Central memory CD4-positive, alpha-beta T cell (primary cell): Measurements from ENCODE around the gene SCAPER.
"Not testable (repeated sequence)": the region's sequence is repeated elsewhere in the genome, so short reads cannot be mapped to it uniquely, and the experiment has no call there.

ENCODE experiments used
- DNase-seq: peaks from one replicate; pipeline ENCODE4 v3.0.0; 2022

SCAPER gene

DNA sequence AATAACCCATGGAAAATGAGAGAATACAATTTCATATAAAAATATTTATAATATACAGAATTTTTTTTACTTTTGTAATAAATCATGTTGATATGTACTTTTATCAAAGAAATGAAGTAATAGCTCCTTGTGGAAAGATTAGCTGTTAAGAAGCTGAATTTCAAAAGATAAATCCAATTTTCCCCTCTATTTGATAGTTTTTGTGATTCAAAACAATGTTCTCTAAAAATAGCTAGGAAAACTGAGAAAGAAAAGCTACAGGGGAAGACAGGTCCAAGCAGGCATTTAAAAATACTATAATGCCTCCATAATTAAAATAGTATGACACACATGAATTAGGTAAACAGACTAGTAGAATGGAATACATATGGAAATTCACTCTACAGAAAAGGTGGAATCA is 44.9 kb downstream of the SCAPER start:
- no peak for DNase-seq

DNA sequence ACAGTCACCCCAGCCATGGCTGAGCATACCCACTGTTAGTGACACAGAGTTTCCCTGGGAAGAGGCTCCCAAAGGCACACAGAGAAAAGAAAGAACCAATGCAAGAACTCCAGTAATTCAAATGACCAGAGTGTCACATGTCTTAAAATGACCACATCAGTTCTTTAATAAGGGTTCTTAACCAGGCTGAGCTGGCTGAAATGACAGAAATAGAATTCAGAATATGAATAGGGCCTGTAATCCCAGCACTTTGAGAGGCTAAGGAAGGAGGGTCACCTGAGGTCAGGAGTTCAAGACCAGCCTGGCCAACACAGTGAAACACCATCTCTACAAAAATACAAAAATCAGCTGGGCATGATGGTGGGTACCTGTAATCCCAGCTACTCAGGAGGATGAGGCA is 54.8 kb downstream of the SCAPER start:
- not testable (repeated sequence) for DNase-seq

- DNase-seq: no peak
Observed at GRCh38 chr15:76846782-76847181, 58.4 kb downstream of the SCAPER start.

DNA sequence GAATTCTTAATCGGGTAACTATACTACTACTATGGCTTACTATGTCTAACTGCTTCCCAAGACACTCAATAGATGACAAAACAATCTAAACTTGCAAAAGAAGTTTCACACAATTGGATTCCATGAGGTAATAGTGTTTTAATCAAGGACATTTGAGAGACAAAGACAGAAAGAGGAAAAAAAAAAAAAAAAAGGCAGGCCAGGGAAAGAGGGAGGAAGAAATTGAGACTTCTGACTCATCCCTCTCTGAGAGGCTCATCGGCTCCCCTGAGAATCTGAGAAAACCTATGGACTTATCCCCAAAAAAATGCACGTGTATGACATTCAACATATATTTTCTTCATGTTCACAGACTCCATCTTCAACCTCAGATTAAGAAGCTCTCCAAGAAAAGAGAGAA is 61.0 kb downstream of the SCAPER start:
- no peak for DNase-seq

DNA sequence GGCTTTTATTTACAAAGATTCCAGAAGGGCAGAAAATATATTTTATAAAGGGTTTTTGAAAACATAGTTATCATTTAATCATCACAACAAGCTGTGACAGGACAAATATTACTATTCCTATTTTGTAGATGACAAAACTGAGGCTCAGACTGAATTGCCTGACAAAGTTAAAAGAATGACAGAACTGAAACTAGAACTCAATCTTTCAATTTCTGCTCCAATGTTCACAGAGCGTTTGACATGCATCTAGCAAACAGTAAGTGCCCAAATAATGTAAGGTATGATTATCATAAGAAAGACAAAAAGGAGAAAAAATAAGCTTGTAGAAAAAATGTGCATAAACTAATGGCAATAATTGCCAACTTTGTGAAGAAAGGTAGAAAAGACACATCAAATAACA is 61.9 kb downstream of the SCAPER start:
- DNase-seq: no peak

DNA sequence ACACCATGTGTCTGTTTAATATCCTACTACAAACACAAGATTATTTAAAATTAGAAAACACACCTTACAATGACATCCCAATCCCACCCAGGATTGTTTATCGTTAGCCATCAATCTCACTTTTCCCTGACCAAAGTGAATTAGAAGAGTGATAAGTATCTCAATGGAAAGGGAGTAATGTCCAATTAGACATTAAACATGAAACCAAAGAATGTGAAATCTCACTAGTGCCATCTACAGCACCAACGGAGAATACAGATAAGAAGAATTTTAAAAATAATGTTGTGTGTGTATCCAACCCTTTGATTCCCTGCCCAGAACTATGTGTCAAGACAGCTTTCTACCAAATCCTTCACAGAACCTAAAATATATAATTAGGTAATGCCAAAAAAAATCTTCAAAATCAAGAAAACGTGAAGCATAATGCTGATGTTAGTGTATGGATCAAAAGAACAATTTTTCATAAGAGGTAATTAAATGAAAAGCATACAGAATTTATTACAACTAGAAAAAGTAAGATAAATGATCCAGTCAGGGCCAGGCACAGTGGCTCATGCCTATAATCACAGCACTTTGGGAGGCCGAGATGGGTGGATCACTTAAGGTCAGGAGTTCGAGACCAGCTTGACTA is 64.2 kb downstream of the SCAPER start:
- DNase-seq: no peak

- no peak for DNase-seq
Observed at GRCh38 chr15:76839173-76839572, 66.0 kb downstream of the SCAPER start.

GRCh38 chr15:76837474-76837873 is 67.7 kb downstream of the SCAPER start:
- no peak for DNase-seq

GRCh38 chr15:76829939-76830338 is 75.2 kb downstream of the SCAPER start:
- DNase-seq: no peak

DNA sequence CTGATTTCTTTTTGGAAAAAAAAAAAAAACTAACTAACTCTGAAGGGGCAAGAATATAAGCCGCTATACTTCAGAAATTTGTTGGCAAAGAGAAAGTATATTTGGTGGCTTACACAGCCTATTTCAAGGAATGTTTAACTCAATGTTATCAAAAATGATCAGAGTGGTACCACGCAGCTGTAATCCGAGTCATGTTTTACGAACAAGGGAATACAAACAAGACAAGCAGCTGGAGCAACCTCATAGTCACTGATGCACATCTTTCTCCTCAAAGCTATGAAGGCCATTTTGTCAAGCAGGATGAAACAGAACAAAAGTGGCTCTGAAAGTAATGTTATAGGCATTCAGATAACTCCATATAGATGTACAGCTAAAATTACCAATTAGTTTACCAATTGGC is 81.2 kb downstream of the SCAPER start:
- DNase-seq: no peak

GRCh38 chr15:76823303-76823702 is 81.8 kb downstream of the SCAPER start:
- DNase-seq: no peak

- peak; percentile 6 for DNase-seq
Observed at GRCh38 chr15:76818926-76819325, 86.2 kb downstream of the SCAPER start.

DNA sequence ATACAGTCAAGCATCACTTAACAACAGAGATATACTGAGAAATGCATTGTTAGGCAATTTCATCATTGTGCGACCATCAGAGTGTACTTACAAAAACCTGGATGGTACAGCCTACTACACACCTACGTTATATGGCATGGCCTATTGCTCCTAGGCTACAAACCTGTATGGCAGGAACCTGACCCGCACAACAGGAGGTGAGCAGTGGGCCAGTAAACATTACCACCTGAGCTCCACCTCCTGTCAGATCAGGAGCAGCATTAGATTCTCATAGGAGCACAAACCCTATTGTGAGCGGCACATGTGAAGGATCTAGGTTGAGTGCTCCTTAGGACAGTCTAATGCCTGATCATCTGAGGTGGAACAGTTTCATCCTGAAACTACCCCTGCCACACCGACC is 89.7 kb downstream of the SCAPER start:
- DNase-seq: no peak

DNA sequence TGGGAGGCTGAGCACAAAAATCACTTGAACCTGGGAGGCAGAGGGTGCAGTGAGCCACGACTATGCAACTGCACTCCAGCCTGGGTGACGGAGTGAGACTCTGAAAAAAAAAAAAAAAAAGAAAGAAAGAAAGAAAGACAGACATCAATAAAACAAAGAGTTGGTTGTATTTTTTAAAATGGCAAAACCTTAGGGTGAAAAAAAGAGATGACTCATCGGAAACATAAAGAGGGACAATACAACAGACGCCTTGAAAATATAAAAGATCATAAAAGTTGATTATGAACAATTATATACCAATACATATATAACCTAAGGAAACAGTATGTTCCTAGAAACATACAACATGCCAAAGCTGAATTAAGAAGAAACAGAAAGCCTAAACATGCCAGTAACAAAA is 92.8 kb downstream of the SCAPER start:
- no peak for DNase-seq

DNA sequence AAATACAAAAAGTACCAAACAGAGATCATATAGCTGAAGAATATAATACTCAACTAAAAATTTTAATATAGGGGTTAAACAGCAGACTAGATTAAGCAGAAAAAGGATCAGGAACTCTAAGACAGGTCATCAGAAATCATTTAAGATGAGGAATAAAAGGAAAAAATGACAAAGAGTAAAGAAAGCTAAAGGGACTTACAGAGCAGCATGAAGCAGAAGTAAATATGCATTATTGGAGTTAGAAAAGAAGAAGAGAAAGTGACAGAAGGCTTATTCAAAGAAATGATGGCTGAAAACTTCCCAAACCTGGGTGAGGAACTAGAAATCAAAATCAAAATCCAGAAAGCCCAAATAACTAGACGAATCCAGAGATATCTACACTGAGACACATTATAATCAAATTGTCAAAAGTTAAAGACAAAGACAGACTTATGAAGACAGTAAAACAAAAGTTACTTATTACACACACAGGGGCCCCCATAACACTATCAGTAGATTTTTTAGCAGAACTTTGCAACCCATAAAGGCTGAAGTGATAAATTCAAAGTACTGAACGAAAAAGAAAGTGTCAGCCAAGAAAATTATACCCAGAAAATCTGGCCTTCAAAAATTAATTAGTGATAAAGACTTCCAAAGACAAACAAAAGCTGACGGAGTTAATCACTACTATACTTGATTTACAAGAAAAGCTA is 95.6 kb downstream of the SCAPER start:
- no peak for DNase-seq

DNA sequence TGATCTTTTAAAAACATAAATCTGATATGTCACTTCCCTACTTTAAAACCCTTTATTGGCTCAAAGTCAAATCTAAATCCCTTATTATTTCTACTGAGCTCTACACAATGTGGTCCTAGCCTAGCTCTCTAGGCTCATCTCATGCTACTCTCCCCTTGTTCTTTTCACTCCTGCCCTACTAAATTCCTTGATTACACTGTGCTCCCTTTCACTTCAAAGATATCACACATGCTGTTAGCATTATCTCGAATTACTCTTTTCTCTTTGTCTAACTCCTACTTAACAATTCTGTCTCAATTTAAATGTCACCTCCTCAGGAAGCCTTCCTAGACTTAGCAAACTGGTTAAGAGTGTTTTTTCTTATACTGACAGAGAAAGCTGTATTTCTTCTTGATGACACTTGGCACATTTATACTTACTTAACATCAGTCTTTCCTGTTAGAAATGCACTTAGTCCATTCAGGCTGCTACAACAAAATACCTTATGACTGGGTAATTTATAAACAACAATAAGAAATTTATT is 102.0 kb downstream of the SCAPER start:
- DNase-seq: no peak

GRCh38 chr15:76802411-76802810 is 102.7 kb downstream of the SCAPER start:
- no peak for DNase-seq

GRCh38 chr15:76799760-76800159 is 105.4 kb downstream of the SCAPER start:
- no peak for DNase-seq

DNA sequence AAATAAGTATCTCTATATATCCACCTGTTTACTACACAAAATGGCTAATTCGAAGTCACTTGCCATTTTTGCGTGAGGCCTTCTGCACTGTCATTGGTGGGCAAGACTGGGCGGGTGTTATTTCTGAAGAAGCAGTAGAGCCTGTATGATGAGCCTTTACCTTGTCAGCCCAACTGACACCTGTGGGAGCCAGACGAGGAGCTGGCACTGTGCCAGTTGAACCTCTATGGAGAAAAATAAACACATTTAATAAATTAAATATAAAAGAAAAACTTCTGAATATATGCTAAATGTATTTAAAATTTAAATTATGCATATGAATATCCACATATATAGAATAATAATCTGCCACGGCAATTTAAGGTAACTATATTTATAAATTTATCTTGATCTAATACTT is 109.9 kb downstream of the SCAPER start:
- DNase-seq: no peak

GRCh38 chr15:76793162-76793561 is 112.0 kb downstream of the SCAPER start:
- no peak for DNase-seq

DNA sequence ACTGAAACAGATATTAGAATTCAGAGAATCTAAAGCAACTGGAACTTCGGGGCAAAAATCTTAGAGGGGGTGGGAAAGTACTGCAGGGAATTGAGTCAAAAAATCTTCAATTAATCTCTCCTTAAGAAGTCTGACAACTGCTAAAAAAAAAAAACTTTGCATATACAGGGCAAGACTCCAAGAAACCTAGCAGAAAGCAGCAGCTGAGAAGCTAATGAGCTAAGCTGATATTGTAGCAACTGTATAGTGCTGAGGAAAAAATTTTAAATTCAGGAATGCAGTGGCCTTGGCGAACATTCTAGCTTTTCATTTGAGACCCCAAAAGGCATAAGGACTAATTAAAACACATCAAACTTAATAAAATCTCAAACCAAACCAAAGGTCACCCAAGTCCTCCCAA is 113.6 kb downstream of the SCAPER start:
- no peak for DNase-seq

DNA sequence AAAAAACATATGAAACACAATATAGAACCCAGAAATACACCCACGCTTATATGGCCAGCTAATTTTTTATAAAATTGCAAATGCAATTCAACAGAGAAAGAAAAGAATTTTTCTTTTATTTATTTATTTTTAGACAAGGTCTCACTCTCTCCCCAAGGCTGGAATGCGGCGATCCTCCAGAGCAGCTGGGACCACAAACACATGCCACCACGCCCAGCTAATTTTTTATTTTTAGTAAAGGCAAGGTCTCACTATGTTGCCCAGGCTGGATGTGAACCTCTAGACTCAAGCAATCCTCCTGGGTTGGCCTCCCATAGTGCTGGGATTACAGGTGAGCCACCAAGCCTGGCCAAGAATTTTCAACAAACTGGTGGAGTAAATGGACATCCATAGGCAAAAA is 117.9 kb downstream of the SCAPER start:
- DNase-seq: no peak

GRCh38 chr15:76776969-76777368 is 128.2 kb downstream of the SCAPER start:
- DNase-seq: no peak

DNA sequence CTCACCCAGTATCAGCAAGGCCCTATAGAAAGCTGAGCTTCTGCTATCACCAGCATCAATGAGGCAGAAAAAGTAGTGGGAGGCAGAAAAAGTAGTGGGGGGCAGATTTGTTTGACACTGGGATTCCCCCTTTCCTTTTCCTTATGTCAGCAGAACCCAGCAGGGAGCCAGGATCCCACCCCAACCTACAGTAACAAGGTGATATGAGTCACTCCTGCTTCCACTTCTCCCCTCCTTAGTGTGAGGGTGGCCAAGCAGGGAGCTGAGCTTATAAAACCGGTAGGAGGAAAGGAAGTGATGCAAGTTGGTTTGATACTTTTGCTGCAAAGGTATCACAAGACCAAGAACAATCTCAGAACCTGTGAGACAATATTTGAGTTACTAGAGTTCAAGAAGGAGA is 128.7 kb downstream of the SCAPER start:
- no peak for DNase-seq

GRCh38 chr15:76773234-76773633 is 131.9 kb downstream of the SCAPER start:
- no peak for DNase-seq
